DND-41 (cell line): Measurements from ENCODE around the gene BACH2.

Source experiments
- CTCF ChIP-seq: IDR thresholded peaks from 2 replicates; pipeline ENCODE4 v1.5.1; 2012; ENCODE audit warnings: borderline replicate concordance, low read length, moderate library complexity, mild to moderate bottlenecking; ENCODE audit not compliant: poor library complexity, severe bottlenecking; ENCODE audit errors: extremely low read depth
- EZH2 ChIP-seq: IDR thresholded peaks from 3 replicates; pipeline ENCODE4 v1.6.1; 2012; ENCODE audit warnings: borderline replicate concordance, low read depth, mild to moderate bottlenecking, moderate library complexity, low read length, inconsistent platforms; ENCODE audit not compliant: severe bottlenecking

GRCh38 chr6:90015883-90016282 lies 280.8 kb downstream of the BACH2 start:
- TF ChIP-seq EZH2 (no peak), CTCF (no peak)
